Measurements from ENCODE around the gene IFNL4. TPM values are rescaled to one million over a fixed set of nuclear protein-coding genes. Genes with fewer than 3 reads are reported as not detected.
A peak's percentile ranks its signal among the peaks of the same experiment; 100 is the strongest.

The IFNL4 gene
- total and polyA plus RNA-seq, 2 of the 13 experiments (the other 11 are each of a cell fraction or from before 2014, with no cell fraction given): not detected

DNA sequence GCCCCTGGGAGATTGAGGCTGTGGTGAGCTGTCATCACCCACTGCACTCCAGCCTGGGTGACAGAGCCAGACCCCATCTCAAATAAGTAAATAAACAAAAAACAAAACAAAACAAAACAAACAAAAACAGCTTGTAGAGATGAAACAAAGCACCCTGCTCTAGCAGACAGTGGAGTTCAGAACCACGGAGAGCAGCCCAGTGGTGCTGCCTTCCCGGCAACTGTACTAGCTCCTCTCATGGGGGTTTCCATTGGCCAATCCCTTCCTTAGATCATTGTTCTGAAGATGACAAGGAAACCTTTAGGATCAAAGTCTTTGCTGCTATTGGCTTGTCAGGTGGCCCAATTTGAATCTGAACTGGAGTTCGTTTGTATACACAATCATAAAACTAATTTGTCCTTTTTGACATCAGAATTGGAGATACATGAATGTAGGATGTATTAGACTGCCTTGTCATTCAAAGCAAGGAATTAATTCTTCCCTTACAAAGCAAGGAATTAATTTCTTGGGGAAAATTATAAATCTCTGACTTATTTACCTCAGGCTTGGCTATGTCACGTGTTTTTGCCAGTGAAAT, 24.9 kb downstream of the IFNL4 start:
- TF ChIP-seq ZNF264 (CRISPR knock-in tag; IDR thresholded peaks at IDR 0.05) (no peak), ZSCAN22 (CRISPR knock-in tag; IDR thresholded peaks at IDR 0.05) (no peak), HOXA5 (CRISPR knock-in tag; IDR thresholded peaks at IDR 0.05) (no peak), ZKSCAN5 (CRISPR knock-in tag; IDR thresholded peaks at IDR 0.05) (no peak), ZNF883 (CRISPR knock-in tag; IDR thresholded peaks at IDR 0.05; ENCODE audit: not compliant biosample characterization) (no peak), HDAC1 (CRISPR knock-in tag; IDR thresholded peaks at IDR 0.05) (no peak), MIER2 (CRISPR knock-in tag; IDR thresholded peaks at IDR 0.05) (peak; percentile 93), ZNF234 (CRISPR knock-in tag; conservative IDR thresholded peaks at IDR 0.05) (no peak), RFX5 (IDR thresholded peaks at IDR 0.05; ENCODE audit: low read depth, low read length) (peak; percentile 85), NFRKB (IDR thresholded peaks at IDR 0.05) (no peak), RXRA (CRISPR knock-in tag; IDR thresholded peaks at IDR 0.05) (no peak), ZNF501 (CRISPR knock-in tag; IDR thresholded peaks at IDR 0.05) (no peak), ZNF101 (CRISPR knock-in tag; IDR thresholded peaks at IDR 0.05; ENCODE audit: borderline replicate concordance, low read depth) (no peak), ZNF430 (CRISPR knock-in tag; IDR thresholded peaks at IDR 0.05) (no peak)
- TF ChIP-seq, protein P1, sequence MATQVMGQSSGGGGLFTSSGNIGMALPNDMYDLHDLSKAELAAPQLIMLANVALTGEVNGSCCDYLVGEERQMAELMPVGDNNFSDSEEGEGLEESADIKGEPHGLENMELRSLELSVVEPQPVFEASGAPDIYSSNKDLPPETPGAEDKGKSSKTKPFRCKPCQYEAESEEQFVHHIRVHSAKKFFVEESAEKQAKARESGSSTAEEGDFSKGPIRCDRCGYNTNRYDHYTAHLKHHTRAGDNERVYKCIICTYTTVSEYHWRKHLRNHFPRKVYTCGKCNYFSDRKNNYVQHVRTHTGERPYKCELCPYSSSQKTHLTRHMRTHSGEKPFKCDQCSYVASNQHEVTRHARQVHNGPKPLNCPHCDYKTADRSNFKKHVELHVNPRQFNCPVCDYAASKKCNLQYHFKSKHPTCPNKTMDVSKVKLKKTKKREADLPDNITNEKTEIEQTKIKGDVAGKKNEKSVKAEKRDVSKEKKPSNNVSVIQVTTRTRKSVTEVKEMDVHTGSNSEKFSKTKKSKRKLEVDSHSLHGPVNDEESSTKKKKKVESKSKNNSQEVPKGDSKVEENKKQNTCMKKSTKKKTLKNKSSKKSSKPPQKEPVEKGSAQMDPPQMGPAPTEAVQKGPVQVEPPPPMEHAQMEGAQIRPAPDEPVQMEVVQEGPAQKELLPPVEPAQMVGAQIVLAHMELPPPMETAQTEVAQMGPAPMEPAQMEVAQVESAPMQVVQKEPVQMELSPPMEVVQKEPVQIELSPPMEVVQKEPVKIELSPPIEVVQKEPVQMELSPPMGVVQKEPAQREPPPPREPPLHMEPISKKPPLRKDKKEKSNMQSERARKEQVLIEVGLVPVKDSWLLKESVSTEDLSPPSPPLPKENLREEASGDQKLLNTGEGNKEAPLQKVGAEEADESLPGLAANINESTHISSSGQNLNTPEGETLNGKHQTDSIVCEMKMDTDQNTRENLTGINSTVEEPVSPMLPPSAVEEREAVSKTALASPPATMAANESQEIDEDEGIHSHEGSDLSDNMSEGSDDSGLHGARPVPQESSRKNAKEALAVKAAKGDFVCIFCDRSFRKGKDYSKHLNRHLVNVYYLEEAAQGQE (IDR thresholded peaks at IDR 0.05; ENCODE audit: borderline replicate concordance in 1 of 2, low read depth in 1 of 2, low read length in 2 of 2): peak; percentile 67 to 94
- H3K9ac ChIP-seq (ENCODE audit: insufficient read depth, low read depth, low read length): no peak overlapping the region
- CTCF ChIA-PET (ENCODE audit: low intra/inter-chr PET ratio, low total read pairs): no interaction called here
- no peaks in the 10 kb centered on the region; a peak in 2 of 5 replicates for H3K27me3 ChIP-seq (ENCODE audit: control insufficient read depth in 1 of 2, insufficient read depth in 2 of 2, low read length in 2 of 2)
- H3K4me3 ChIP-seq (replicated peaks in 1 of 3; ENCODE audit: insufficient read depth in 1 of 3, low read depth in 2 of 3, low read length in 3 of 3): no peak overlapping the region
- no peaks in the 10 kb centered on the region for H3K9me3 ChIP-seq (ENCODE audit: low read length)
- no peak for ATAC-seq
- BruUV-seq (replicated peaks): no TSS peak
- no peaks in the 10 kb centered on the region for H3K4me1 ChIP-seq (ENCODE audit: insufficient read depth, low read length)
- H3K79me2 ChIP-seq (ENCODE audit: insufficient read depth, low read length): no peaks in the 10 kb centered on the region
- H3K27ac ChIP-seq (ENCODE audit: extremely low read length, insufficient read depth, low read length): no peak overlapping the region
- in situ Hi-C loops (cut with HindIII; ENCODE audit: extremely low pct_ligation_motif_present, low pct_unique_long_range_greater_than_20kb) (no loop called here), intact Hi-C loops (cut with micrococcal nuclease; ENCODE audit: unreplicated experiment) (no loop called here)
- no peak overlapping the region for H3K4me2 ChIP-seq (ENCODE audit: low read depth, low read length)
- DNase-seq (ENCODE audit: low spot score): no peak
- H3K36me3 ChIP-seq (replicated peaks in 1 of 2; ENCODE audit: control insufficient read depth in 1 of 2, insufficient read depth in 2 of 2, low read length in 2 of 2): no peaks in the 10 kb centered on the region
- no peaks in the 10 kb centered on the region for H4K20me1 ChIP-seq (ENCODE audit: insufficient read depth, low read length)
- 12% methylated on average over 4 of the region's 4 CpGs for WGBS (ENCODE audit: low lambda C conversion rate)
- POLR2A ChIA-PET: no interaction called here
- no peak overlapping the region for H2AFZ ChIP-seq (ENCODE audit: low read length)
- no peak for FAIRE-seq

Measured in HepG2 (cell line).